ENCODE results near the gene ATP5PB.

ATP5PB gene

DNA sequence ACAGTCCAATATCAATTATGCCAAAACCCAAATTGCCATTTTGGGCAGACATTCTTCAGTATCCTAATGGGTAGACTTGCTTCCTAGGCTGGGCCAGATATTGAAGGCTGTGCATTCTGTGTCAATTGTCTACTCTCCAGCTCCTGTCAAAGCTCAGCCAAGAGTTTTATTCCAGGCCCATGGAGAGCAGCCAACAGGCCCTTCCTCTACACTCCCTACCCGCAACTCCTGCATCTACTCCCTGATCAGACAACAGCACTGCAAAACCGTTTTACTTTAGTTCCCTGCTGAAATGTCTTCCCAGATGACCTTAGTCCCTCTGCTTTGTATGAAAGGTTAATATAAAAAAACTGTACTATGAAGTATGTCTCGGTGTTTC lies 60.7 kb downstream of the ATP5PB start:
- TF ChIP-seq, protein P1, sequence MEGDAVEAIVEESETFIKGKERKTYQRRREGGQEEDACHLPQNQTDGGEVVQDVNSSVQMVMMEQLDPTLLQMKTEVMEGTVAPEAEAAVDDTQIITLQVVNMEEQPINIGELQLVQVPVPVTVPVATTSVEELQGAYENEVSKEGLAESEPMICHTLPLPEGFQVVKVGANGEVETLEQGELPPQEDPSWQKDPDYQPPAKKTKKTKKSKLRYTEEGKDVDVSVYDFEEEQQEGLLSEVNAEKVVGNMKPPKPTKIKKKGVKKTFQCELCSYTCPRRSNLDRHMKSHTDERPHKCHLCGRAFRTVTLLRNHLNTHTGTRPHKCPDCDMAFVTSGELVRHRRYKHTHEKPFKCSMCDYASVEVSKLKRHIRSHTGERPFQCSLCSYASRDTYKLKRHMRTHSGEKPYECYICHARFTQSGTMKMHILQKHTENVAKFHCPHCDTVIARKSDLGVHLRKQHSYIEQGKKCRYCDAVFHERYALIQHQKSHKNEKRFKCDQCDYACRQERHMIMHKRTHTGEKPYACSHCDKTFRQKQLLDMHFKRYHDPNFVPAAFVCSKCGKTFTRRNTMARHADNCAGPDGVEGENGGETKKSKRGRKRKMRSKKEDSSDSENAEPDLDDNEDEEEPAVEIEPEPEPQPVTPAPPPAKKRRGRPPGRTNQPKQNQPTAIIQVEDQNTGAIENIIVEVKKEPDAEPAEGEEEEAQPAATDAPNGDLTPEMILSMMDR (IDR thresholded peaks at IDR 0.05; ENCODE audit: insufficient read depth, low read depth, low read length, missing control alignments) = no peak
- DNase-seq (ENCODE audit: low read depth) = no peak

DNA sequence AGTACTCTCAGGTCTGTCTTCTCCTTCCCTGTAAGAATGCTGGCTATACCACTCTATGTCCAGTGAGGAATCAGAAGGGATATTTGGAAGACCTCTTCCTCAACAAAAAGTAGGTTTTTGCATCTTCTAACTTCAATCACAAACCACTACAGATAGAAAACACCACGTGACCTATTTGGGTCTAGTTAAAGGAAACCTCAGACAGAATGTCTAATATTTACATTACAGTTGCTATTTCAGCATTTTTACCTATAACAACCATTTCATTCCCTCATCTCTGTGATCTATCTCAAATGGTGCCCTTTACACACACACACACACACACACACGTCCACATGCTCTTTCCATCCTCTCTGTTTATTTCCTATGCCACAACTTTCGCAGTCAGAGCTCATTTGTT lies 62.1 kb downstream of the ATP5PB start:
- TF ChIP-seq, protein P1 (IDR thresholded peaks at IDR 0.05; ENCODE audit: insufficient read depth, low read depth, low read length, missing control alignments) = no peak

More for the DNA sequence above, 60.7 kb downstream of the ATP5PB start:
- H3K4me3 ChIP-seq (ENCODE audit: low read depth, low read length) = no peak overlapping the region

More for the DNA sequence above, 62.1 kb downstream of the ATP5PB start:
- H3K4me3 ChIP-seq (ENCODE audit: low read depth, low read length) = no peak overlapping the region
- no peak for DNase-seq (ENCODE audit: low read depth)
